ENCODE data around the gene HLA-DPB1. TPM values are rescaled to one million over a fixed set of nuclear protein-coding genes. Genes with fewer than 3 reads are reported as not detected.

HLA-DPB1 gene
- total and polyA plus RNA-seq, 7 experiments from 2014 or later: 13.7 to 308 (median 43.3) TPM

DNA sequence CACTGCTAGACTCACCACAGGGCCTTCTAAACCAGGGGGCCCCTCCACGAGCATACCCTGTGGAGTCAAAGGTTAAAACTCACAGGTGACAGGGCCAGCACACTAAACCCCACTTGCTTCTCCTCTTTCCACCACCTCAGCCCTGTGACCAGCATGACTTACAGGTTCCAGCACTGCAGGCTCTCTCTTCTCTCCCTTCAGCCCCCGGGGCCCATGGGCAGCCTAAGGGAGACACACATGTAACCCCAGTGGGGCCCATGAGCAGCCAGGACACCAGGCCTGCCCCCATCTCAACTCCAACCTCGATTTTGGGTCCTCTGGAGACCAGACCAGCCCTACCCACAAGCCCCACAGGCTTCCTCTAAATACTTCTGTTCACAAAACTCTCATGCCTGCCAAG, 28.0 kb downstream of the HLA-DPB1 start:
- CTCF ChIA-PET: no interaction called here
- Mint-ChIP-seq H3K27me3 (peaks cover 21 to 64% (median 35%) of the 10 kb centered on the region in 5 donors), H3K4me1 (peaks cover 0 to 7% (median 0%) of the 10 kb centered on the region in 7 donors), H3K9me3 (peaks cover 10 to 41% (median 32%) of the 10 kb centered on the region in 11 donors), H3K36me3 (peaks cover 0 to 21% (median 7%) of the 10 kb centered on the region in 5 donors), H3K27ac (no peak overlapping the region), H3K4me3 (no peak overlapping the region)
- POLR2A ChIA-PET: no interaction called here
- DNase-seq (no peak), ATAC-seq (no peak)
- intact Hi-C loops (cut with micrococcal nuclease): no loop called here
- H3K27ac ChIP-seq (ENCODE audit: low read depth, low read length): no peak overlapping the region
- H3K4me3 ChIP-seq (ENCODE audit: low read length): no peak overlapping the region
- H3K4me1 ChIP-seq (ENCODE audit: control insufficient read depth in 2 of 2, insufficient read depth in 2 of 2, low read length in 2 of 2): no peaks in the 10 kb centered on the region
- no peaks in the 10 kb centered on the region for H3K27me3 ChIP-seq (ENCODE audit: control insufficient read depth in 2 of 2, insufficient read depth in 2 of 2, low read length in 2 of 2)
- H3K9me3 ChIP-seq (ENCODE audit: control insufficient read depth in 2 of 3, low read length in 3 of 3): peaks cover 0 to 7% (median 0%) of the 10 kb centered on the region in 3 experiments
- no peaks in the 10 kb centered on the region for H3K36me3 ChIP-seq (ENCODE audit: control insufficient read depth in 2 of 3, insufficient read depth in 3 of 3, low read length in 3 of 3)

DNA sequence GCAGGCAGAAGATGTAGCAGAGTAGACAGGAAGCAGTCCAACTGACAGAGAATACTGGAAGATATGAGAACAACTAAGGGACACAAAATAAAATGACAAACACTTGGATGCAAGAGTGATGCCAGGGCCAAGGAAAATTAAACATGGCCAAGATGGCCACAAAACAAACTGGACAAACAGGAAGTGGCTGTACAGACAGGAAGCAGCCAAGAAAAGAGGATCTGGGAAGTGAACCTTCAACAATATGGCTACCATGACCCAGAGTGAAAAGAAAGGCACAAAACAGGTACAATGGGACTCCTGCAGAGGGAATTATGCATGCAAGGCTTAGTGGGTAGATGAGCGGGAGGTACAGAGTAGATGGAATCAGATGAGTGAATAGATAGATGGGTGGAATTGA, 29.1 kb downstream of the HLA-DPB1 start:
- ChIA-PET POLR2A (no interaction called here), CTCF (no interaction called here)
- ATAC-seq: no peak
- H3K4me1 Mint-ChIP-seq: peaks cover 0 to 7% (median 0%) of the 10 kb centered on the region in 7 donors
- no peak overlapping the region for H3K4me3 Mint-ChIP-seq
- Histone ChIP-seq H3K4me1 (ENCODE audit: control insufficient read depth in 2 of 2, insufficient read depth in 2 of 2, low read length in 2 of 2) (no peaks in the 10 kb centered on the region), H3K9me3 (ENCODE audit: control insufficient read depth in 2 of 3, low read length in 3 of 3) (peaks cover 0 to 7% (median 0%) of the 10 kb centered on the region in 3 experiments), H3K4me3 (ENCODE audit: low read length) (no peak overlapping the region), H3K27ac (ENCODE audit: low read depth, low read length) (no peak overlapping the region), H3K27me3 (ENCODE audit: control insufficient read depth in 2 of 2, insufficient read depth in 2 of 2, low read length in 2 of 2) (no peaks in the 10 kb centered on the region), H3K36me3 (ENCODE audit: control insufficient read depth in 2 of 3, insufficient read depth in 3 of 3, low read length in 3 of 3) (no peaks in the 10 kb centered on the region)
- no peak overlapping the region for H3K27ac Mint-ChIP-seq
- no peak for DNase-seq
- H3K36me3 Mint-ChIP-seq: peaks cover 0 to 13% (median 3%) of the 10 kb centered on the region in 5 donors
- peaks cover 1 to 35% (median 22%) of the 10 kb centered on the region in 11 donors for H3K9me3 Mint-ChIP-seq
- intact Hi-C loops (cut with micrococcal nuclease): no loop called here
- peaks cover 29 to 62% (median 37%) of the 10 kb centered on the region in 5 donors for H3K27me3 Mint-ChIP-seq

- Mint-ChIP-seq H3K9me3 (peaks cover 0 to 32% (median 17%) of the 10 kb centered on the region in 11 donors), H3K36me3 (peaks cover 0 to 8% (median 0%) of the 10 kb centered on the region in 5 donors), H3K4me1 (peaks cover 0 to 7% (median 0%) of the 10 kb centered on the region in 7 donors), H3K4me3 (no peak overlapping the region), H3K27me3 (peaks cover 34 to 62% (median 42%) of the 10 kb centered on the region in 5 donors), H3K27ac (no peak overlapping the region)
- Histone ChIP-seq H3K36me3 (ENCODE audit: control insufficient read depth in 2 of 3, insufficient read depth in 3 of 3, low read length in 3 of 3) (no peaks in the 10 kb centered on the region), H3K27ac (ENCODE audit: low read depth, low read length) (no peak overlapping the region), H3K4me3 (ENCODE audit: low read length) (no peak overlapping the region), H3K9me3 (ENCODE audit: control insufficient read depth in 2 of 3, low read length in 3 of 3) (peaks cover 0 to 7% (median 0%) of the 10 kb centered on the region in 3 experiments), H3K4me1 (ENCODE audit: control insufficient read depth in 2 of 2, insufficient read depth in 2 of 2, low read length in 2 of 2) (no peaks in the 10 kb centered on the region), H3K27me3 (ENCODE audit: control insufficient read depth in 2 of 2, insufficient read depth in 2 of 2, low read length in 2 of 2) (no peaks in the 10 kb centered on the region)
- ATAC-seq (no peak), DNase-seq (no peak)
- intact Hi-C loops (cut with micrococcal nuclease): no loop called here
- ChIA-PET CTCF (no interaction called here), POLR2A (no interaction called here)
Observed at GRCh38 chr6:33105386-33105785, 29.6 kb downstream of the HLA-DPB1 start.

- H3K27me3 ChIP-seq (ENCODE audit: control insufficient read depth in 2 of 2, insufficient read depth in 2 of 2, low read length in 2 of 2): no peaks in the 10 kb centered on the region
- CTCF ChIA-PET: no interaction called here
- Mint-ChIP-seq H3K36me3 (peaks cover 0 to 8% (median 0%) of the 10 kb centered on the region in 5 donors), H3K4me3 (no peak overlapping the region), H3K27ac (no peak overlapping the region), H3K27me3 (peaks cover 42 to 66% (median 49%) of the 10 kb centered on the region in 5 donors), H3K4me1 (peaks cover 0 to 7% (median 0%) of the 10 kb centered on the region in 7 donors), H3K9me3 (peaks cover 0 to 24% (median 10%) of the 10 kb centered on the region in 11 donors)
- no peak for ATAC-seq
- peaks cover 0 to under 1% (median 0%) of the 10 kb centered on the region in 3 experiments for H3K9me3 ChIP-seq (ENCODE audit: control insufficient read depth in 2 of 3, low read length in 3 of 3)
- no peak overlapping the region for H3K27ac ChIP-seq (ENCODE audit: low read depth, low read length)
- intact Hi-C loops (cut with micrococcal nuclease): no loop called here
- DNase-seq: no peak
- POLR2A ChIA-PET: no interaction called here
- no peaks in the 10 kb centered on the region for H3K4me1 ChIP-seq (ENCODE audit: control insufficient read depth in 2 of 2, insufficient read depth in 2 of 2, low read length in 2 of 2)
- no peaks in the 10 kb centered on the region for H3K36me3 ChIP-seq (ENCODE audit: control insufficient read depth in 2 of 3, insufficient read depth in 3 of 3, low read length in 3 of 3)
- no peak overlapping the region for H3K4me3 ChIP-seq (ENCODE audit: low read length)
Observed at GRCh38 chr6:33105916-33106871, 30.4 kb downstream of the HLA-DPB1 start.

DNA sequence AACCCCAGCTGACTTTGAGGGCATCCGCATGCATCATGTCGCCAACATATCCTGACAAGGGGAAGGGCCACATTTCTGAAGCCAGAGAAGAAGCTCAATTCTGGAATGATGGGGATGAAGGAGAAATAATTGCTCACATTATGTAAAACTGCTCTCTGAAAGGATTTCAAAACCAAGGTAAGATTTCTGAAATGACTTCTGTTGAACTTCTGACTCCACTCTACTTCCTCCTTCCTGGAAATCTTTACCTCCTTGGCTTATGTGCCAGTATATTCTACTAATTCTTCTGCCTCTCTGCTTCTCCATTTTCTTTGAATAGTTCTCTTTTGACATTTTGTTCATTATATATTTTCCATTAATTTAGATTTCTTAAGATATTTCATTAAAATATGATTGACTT, 31.9 kb downstream of the HLA-DPB1 start:
- H3K9me3 ChIP-seq (ENCODE audit: control insufficient read depth in 2 of 3, low read length in 3 of 3): no peaks in the 10 kb centered on the region
- Mint-ChIP-seq H3K9me3 (peaks cover 0 to 13% (median 0%) of the 10 kb centered on the region in 11 donors), H3K27ac (no peak overlapping the region), H3K27me3 (peaks cover 56 to 63% (median 56%) of the 10 kb centered on the region in 5 donors), H3K36me3 (peaks cover 0 to 4% (median 0%) of the 10 kb centered on the region in 5 donors), H3K4me3 (no peak overlapping the region), H3K4me1 (peaks cover 0 to 7% (median 0%) of the 10 kb centered on the region in 7 donors)
- no peak overlapping the region for H3K4me3 ChIP-seq (ENCODE audit: low read length)
- ChIA-PET CTCF (no interaction called here), POLR2A (no interaction called here)
- no peaks in the 10 kb centered on the region for H3K4me1 ChIP-seq (ENCODE audit: control insufficient read depth in 2 of 2, insufficient read depth in 2 of 2, low read length in 2 of 2)
- no peak overlapping the region for H3K27ac ChIP-seq (ENCODE audit: low read depth, low read length)
- H3K36me3 ChIP-seq (ENCODE audit: control insufficient read depth in 2 of 3, insufficient read depth in 3 of 3, low read length in 3 of 3): no peaks in the 10 kb centered on the region
- ATAC-seq (no peak), DNase-seq (no peak)
- no peaks in the 10 kb centered on the region for H3K27me3 ChIP-seq (ENCODE audit: control insufficient read depth in 2 of 2, insufficient read depth in 2 of 2, low read length in 2 of 2)
- intact Hi-C loops (cut with micrococcal nuclease): no loop called here

GRCh38 chr6:33108307-33108706, 32.5 kb downstream of the HLA-DPB1 start:
- H3K36me3 Mint-ChIP-seq: peaks cover 0 to 4% (median 0%) of the 10 kb centered on the region in 5 donors
- H3K27ac Mint-ChIP-seq: no peak overlapping the region

More at GRCh38 chr6:33108307-33108706, 32.5 kb downstream of the HLA-DPB1 start:
- H3K36me3 ChIP-seq (ENCODE audit: control insufficient read depth in 2 of 3, insufficient read depth in 3 of 3, low read length in 3 of 3): no peaks in the 10 kb centered on the region
- POLR2A ChIA-PET: no interaction called here
- H3K4me3 Mint-ChIP-seq: no peak overlapping the region
- H3K27me3 ChIP-seq (ENCODE audit: control insufficient read depth in 2 of 2, insufficient read depth in 2 of 2, low read length in 2 of 2): no peaks in the 10 kb centered on the region
- no peak for DNase-seq
- no peaks in the 10 kb centered on the region for H3K9me3 ChIP-seq (ENCODE audit: control insufficient read depth in 2 of 3, low read length in 3 of 3)
- peaks cover 0 to 13% (median 0%) of the 10 kb centered on the region in 11 donors for H3K9me3 Mint-ChIP-seq
- no peak for ATAC-seq
- H3K27ac ChIP-seq (ENCODE audit: low read depth, low read length): no peak overlapping the region
- CTCF ChIA-PET: interaction anchor here (0.5 kb wide), 1 partner anchor 447 kb away, joined by 6 read pairs; no protein-coding TSS in a partner anchor
- peaks cover 60 to 70% (median 62%) of the 10 kb centered on the region in 5 donors for H3K27me3 Mint-ChIP-seq
- intact Hi-C loops (cut with micrococcal nuclease): no loop called here
- no peak overlapping the region for H3K4me3 ChIP-seq (ENCODE audit: low read length)
- H3K4me1 Mint-ChIP-seq: peaks cover 0 to 8% (median 0%) of the 10 kb centered on the region in 7 donors
- no peaks in the 10 kb centered on the region for H3K4me1 ChIP-seq (ENCODE audit: control insufficient read depth in 2 of 2, insufficient read depth in 2 of 2, low read length in 2 of 2)

Data from naive thymus-derived CD4-positive, alpha-beta T cell (primary cell).